Tibial nerve (tissue), 4 donors: Measurements from ENCODE around the gene LTBP2. TPM values are rescaled to one million over a fixed set of nuclear protein-coding genes. Genes with fewer than 3 reads are reported as not detected.

Source experiments
- DNase-seq, 2 donors: peaks; one replicate each; pipeline ENCODE4 v3.0.0-alpha.2; 2019; ENCODE audit warnings: low spot score in 2 of 2
- H3K27ac ChIP-seq, 4 donors: fragments of 200-600 bp; sonication (generic) in 3 of 4; one replicate each; pipeline ENCODE4 v1.5.1; 2017 to 2019; ENCODE audit warnings: mild to moderate bottlenecking in 1 of 4
- H3K27me3 ChIP-seq, 2 donors: fragments of 200-600 bp; sonication (generic) in 1 of 2; one replicate each; pipeline versions ENCODE4 v1.5.1 to v1.6.0; 2017 to 2019
- H3K36me3 ChIP-seq, 3 donors: fragments of 200-600 bp; sonication (generic); one replicate each; pipeline ENCODE4 v1.5.1; 2018 to 2019
- H3K4me1 ChIP-seq, 4 donors: fragments of 200-600 bp; sonication (generic) in 3 of 4; one replicate each; pipeline ENCODE4 v1.5.1; 2017 to 2019
- H3K4me3 ChIP-seq, 4 donors: fragments of 200-600 bp; sonication (generic) in 3 of 4; one replicate each; pipeline ENCODE4 v1.5.1; 2017 to 2019; ENCODE audit warnings: mild to moderate bottlenecking in 1 of 4, moderate library complexity in 1 of 4
- H3K9me3 ChIP-seq, 4 donors: fragments of 200-600 bp; sonication (generic) in 3 of 4; one replicate each; pipeline ENCODE4 v1.5.1; 2017 to 2019
- CTCF ChIP-seq, 5 experiments: fragments of 200-600 bp in 3 of 5; fragments of 450-650 bp in 2 of 5; sonication (generic) in 3 of 5; IDR thresholded peaks; one replicate each; pipeline ENCODE4 v1.5.1; 2016 to 2019; ENCODE audit warnings: antibody characterized with exemption in 5 of 5, mild to moderate bottlenecking in 3 of 5, moderate library complexity in 2 of 5
- EP300 ChIP-seq, 2 donors: sonication (generic); formaldehyde crosslinking; IDR thresholded peaks; one replicate each; pipeline ENCODE4 v1.6.1; 2017; ENCODE audit warnings: antibody characterized with exemption in 2 of 2, mild to moderate bottlenecking in 1 of 2
- POLR2A ChIP-seq, 2 donors: fragments of 450-650 bp; IDR thresholded peaks; one replicate each; pipeline ENCODE4 v1.6.1; 2017; ENCODE audit warnings: antibody characterized with exemption in 2 of 2, mild to moderate bottlenecking in 2 of 2, moderate library complexity in 2 of 2
- WGBS, 2 donors: methylation state at CpG; one replicate each; pipeline ENCODE4 v1.1.5; 2018; 5-methylcytosine and 5-hydroxymethylcytosine counted together
- total RNA-seq, 4 donors: library from RNA; depleted of rRNA; stranded (reverse); fragments of >200 nt; gene quantifications; one replicate each; pipeline ENCODE4 v1.1.0, GENCODE V29; 2016

Gene LTBP2
- total RNA-seq, 4 donors from 2014 or later, result 67.1 to 276 (median 134) TPM

GRCh38 chr14:74599321-74599761 lies 12.7 kb downstream of the LTBP2 start:
- TF ChIP-seq EP300 (IDR thresholded peaks at IDR 0.05) (peak in 1 of 2 donors; percentile 60), POLR2A (IDR thresholded peaks at IDR 0.05) (no peak)
- peaks cover 0 to 17% (median 0%) of the 10 kb centered on the region in 3 donors for H3K36me3 ChIP-seq
- no peaks in the 10 kb centered on the region for H3K27me3 ChIP-seq
- peaks cover under 1 to 60% (median 24%) of the 10 kb centered on the region in 4 donors for H3K4me1 ChIP-seq
- peak in 1 of 2 donors; percentile 64 for DNase-seq
- no peaks in the 10 kb centered on the region for H3K9me3 ChIP-seq
- peak overlapping the region; percentile 17 to 80 (median 52) for H3K27ac ChIP-seq
- no peak overlapping the region for H3K4me3 ChIP-seq
- 49 to 61% methylated on average over 9 of the region's 9 CpGs for WGBS, 2 donors

GRCh38 chr14:74596741-74597450 lies 15.1 kb downstream of the LTBP2 start:
- no peak overlapping the region for H3K4me3 ChIP-seq
- no peak for DNase-seq
- H3K27ac ChIP-seq, result peak overlapping the region in 2 of 4 donors; percentile 16 to 89
- peaks cover 0 to 5% (median 0%) of the 10 kb centered on the region in 3 donors for H3K36me3 ChIP-seq
- 63 to 73% methylated on average over 12 of the region's 12 CpGs for WGBS, 2 donors
- H3K9me3 ChIP-seq, result no peaks in the 10 kb centered on the region
- no peaks in the 10 kb centered on the region for H3K27me3 ChIP-seq
- TF ChIP-seq EP300 (IDR thresholded peaks at IDR 0.05), result peak in 1 of 2 donors; percentile 32
- no peak for TF ChIP-seq POLR2A (IDR thresholded peaks at IDR 0.05)
- H3K4me1 ChIP-seq, result peaks cover 3 to 81% (median 47%) of the 10 kb centered on the region in 4 donors

GRCh38 chr14:74595006-74595735 lies 16.9 kb downstream of the LTBP2 start:
- DNase-seq, result no peak
- Histone ChIP-seq H3K27me3 (no peaks in the 10 kb centered on the region), H3K36me3 (no peaks in the 10 kb centered on the region), H3K4me3 (no peak overlapping the region), H3K27ac (peak overlapping the region; percentile 5 to 89 (median 66)), H3K9me3 (no peaks in the 10 kb centered on the region), H3K4me1 (peaks cover 3 to 84% (median 54%) of the 10 kb centered on the region in 4 donors)
- WGBS, 2 donors, result 32 to 42% methylated on average over 11 to 15 of the region's 15 CpGs
- TF ChIP-seq CTCF (IDR thresholded peaks at IDR 0.05), result no peak
- no peak for TF ChIP-seq POLR2A (IDR thresholded peaks at IDR 0.05)
- TF ChIP-seq EP300 (IDR thresholded peaks at IDR 0.05), result no peak

- 37 to 64% methylated on average over 4 of the region's 5 CpGs for WGBS, 2 donors
- Histone ChIP-seq H3K4me1 (peaks cover 3 to 79% (median 52%) of the 10 kb centered on the region in 4 donors), H3K36me3 (no peaks in the 10 kb centered on the region), H3K9me3 (no peaks in the 10 kb centered on the region), H3K27me3 (no peaks in the 10 kb centered on the region), H3K27ac (peak overlapping the region; percentile 5 to 89 (median 66)), H3K4me3 (no peak overlapping the region)
- TF ChIP-seq CTCF (IDR thresholded peaks at IDR 0.05) (no peak), EP300 (IDR thresholded peaks at IDR 0.05) (no peak), POLR2A (IDR thresholded peaks at IDR 0.05) (no peak)
- no peak for DNase-seq
Observed at GRCh38 chr14:74594606-74595005, 17.4 kb downstream of the LTBP2 start.

GRCh38 chr14:74594029-74594428 lies 18.0 kb downstream of the LTBP2 start:
- H3K36me3 ChIP-seq, result no peaks in the 10 kb centered on the region
- H3K9me3 ChIP-seq, result no peaks in the 10 kb centered on the region
- H3K27me3 ChIP-seq, result no peaks in the 10 kb centered on the region
- TF ChIP-seq CTCF (IDR thresholded peaks at IDR 0.05), result no peak
- no peak for TF ChIP-seq POLR2A (IDR thresholded peaks at IDR 0.05)
- TF ChIP-seq EP300 (IDR thresholded peaks at IDR 0.05), result no peak
- WGBS, 2 donors, result 80 to 83% methylated on average over 7 of the region's 7 CpGs
- no peak overlapping the region for H3K4me3 ChIP-seq
- H3K4me1 ChIP-seq, result peaks cover 3 to 76% (median 52%) of the 10 kb centered on the region in 4 donors
- peak overlapping the region; percentile 5 to 89 (median 66) for H3K27ac ChIP-seq
- no peak for DNase-seq
